Measurements from ENCODE around the gene ICAM4. TPM values are rescaled to one million over a fixed set of nuclear protein-coding genes. Genes with fewer than 3 reads are reported as not detected.

The ICAM4 gene
- total and polyA plus RNA-seq, 2 of the 13 experiments (the other 11 are each of a cell fraction or from before 2014, with no cell fraction given) = 2.9 to 4.0 TPM

- no peak for TF ChIP-seq FOXO4 (CRISPR knock-in tag; conservative IDR thresholded peaks at IDR 0.05)
- no peak for TF ChIP-seq ZNF749 (CRISPR knock-in tag; IDR thresholded peaks at IDR 0.05; ENCODE audit: borderline replicate concordance)
- TF ChIP-seq ZHX2 (IDR thresholded peaks at IDR 0.05; ENCODE audit: low read depth) = no peak
- no peak for TF ChIP-seq ZHX2 (CRISPR knock-in tag; IDR thresholded peaks at IDR 0.05; ENCODE audit: borderline replicate concordance)
- TF ChIP-seq ZNF329 (CRISPR knock-in tag; IDR thresholded peaks at IDR 0.05; ENCODE audit: low read depth) = no peak
- TF ChIP-seq ZMYM2 (CRISPR knock-in tag; IDR thresholded peaks at IDR 0.05) = no peak
- no peak for TF ChIP-seq ZNF407 (CRISPR knock-in tag; IDR thresholded peaks at IDR 0.05; ENCODE audit: not compliant biosample characterization)
- no peak for TF ChIP-seq RBM22 (optimal IDR thresholded peaks at IDR 0.05; ENCODE audit: low read length)
- no peak for TF ChIP-seq ZNF891 (CRISPR knock-in tag; IDR thresholded peaks at IDR 0.05)
- no peak for TF ChIP-seq DPF2 (CRISPR knock-in tag; IDR thresholded peaks at IDR 0.05; ENCODE audit: borderline replicate concordance, low read depth)
- TF ChIP-seq PCBP1 (IDR thresholded peaks at IDR 0.05; ENCODE audit: borderline replicate concordance, low read depth, low read length) = no peak
- TF ChIP-seq MAZ (IDR thresholded peaks at IDR 0.05; ENCODE audit: borderline replicate concordance, low read depth, low read length) = no peak
- TF ChIP-seq MAZ (CRISPR knock-in tag; IDR thresholded peaks at IDR 0.05; ENCODE audit: low read depth) = no peak
- TF ChIP-seq HHEX (CRISPR knock-in tag; IDR thresholded peaks at IDR 0.05) = no peak
- no peak for TF ChIP-seq CREBL2 (CRISPR knock-in tag; IDR thresholded peaks at IDR 0.05; ENCODE audit: borderline replicate concordance)
These were observed 18.7 kb upstream of the ICAM4 start (continued) for GRCh38 chr19:10268071-10268470.
